B cell (primary cell): ENCODE data around the gene SPACA7. TPM values are rescaled to one million over a fixed set of nuclear protein-coding genes. Genes with fewer than 3 reads are reported as not detected.

Experiments used
- ATAC-seq: fragments of 200-7000 bp; cut with Tn5 transposase; one replicate; pipeline ENCODE4 v1.10.0; 2021; ENCODE audit warnings: low read depth, mild to moderate bottlenecking, moderate number of reproducible peaks, moderate library complexity
- CTCF ChIA-PET: fragments of 350-600 bp; sonication (Branson Sonifier 250); formaldehyde crosslinking; loops from one replicate; lab custom pipeline; 2021; ENCODE audit warnings: antibody characterized with exemption, inconsistent platforms; lab: Charles Lee
- POLR2A ChIA-PET: fragments of 350-600 bp; sonication (Branson Sonifier 250); formaldehyde crosslinking; loops from one replicate; lab custom pipeline; 2021; ENCODE audit warnings: antibody characterized with exemption; lab: Charles Lee
- DNase-seq: peaks from one replicate; pipeline ENCODE4 v3.0.0; 2013
- H2AFZ ChIP-seq: 2 replicates; pipeline ENCODE4 v1.6.1; 2012; ENCODE audit warnings: mild to moderate bottlenecking, low read depth, low read length; ENCODE audit not compliant: insufficient read depth, poor library complexity, severe bottlenecking
- H3K27ac ChIP-seq, 2 donors: 1 replicate in 1 of 2; 2 replicates in 1 of 2; pipeline ENCODE4 v1.5.1; 2012 to 2013; ENCODE audit warnings: low read length in 2 of 2, mild to moderate bottlenecking in 2 of 2, moderate library complexity in 1 of 2
- H3K27me3 ChIP-seq, 4 experiments: fragments of 200-600 bp in 1 of 4; sonication (generic) in 1 of 4; replicated peaks in 1 of 4; 1 replicate in 2 of 4; 2 replicates in 2 of 4; pipeline versions ENCODE4 v1.6.1 to v1.7.0; 2013 to 2016; ENCODE audit warnings: low read length in 3 of 4, mild to moderate bottlenecking in 2 of 4, mixed read lengths in 1 of 4, moderate library complexity in 1 of 4; ENCODE audit not compliant: insufficient read depth in 4 of 4, control insufficient read depth in 3 of 4; ENCODE audit errors: control extremely low read depth in 1 of 4
- H3K36me3 ChIP-seq, 2 experiments: replicated peaks in 1 of 2; 1 replicate in 1 of 2; 2 replicates in 1 of 2; pipeline versions ENCODE4 v1.6.1 to v1.7.1; 2013; ENCODE audit warnings: low read length in 1 of 2; ENCODE audit not compliant: insufficient read depth in 2 of 2, control insufficient read depth in 1 of 2; ENCODE audit errors: control extremely low read depth in 1 of 2, extremely low read depth in 1 of 2
- H3K4me1 ChIP-seq, 2 donors: fragments of 200-600 bp in 1 of 2; sonication (generic) in 1 of 2; 1 replicate in 1 of 2; 2 replicates in 1 of 2; pipeline versions ENCODE4 v1.5.1 to v1.6.1; 2013 to 2017; ENCODE audit warnings: low read length in 2 of 2; ENCODE audit not compliant: control insufficient read depth in 2 of 2, insufficient read depth in 2 of 2
- H3K4me2 ChIP-seq: replicated peaks from 2 replicates; pipeline ENCODE3; 2012; ENCODE audit warnings: mild to moderate bottlenecking, low read depth, low read length; ENCODE audit not compliant: poor library complexity, severe bottlenecking
- H3K4me3 ChIP-seq, 5 experiments: fragments of 200-600 bp in 1 of 5; sonication (generic) in 1 of 5; 1 replicate in 3 of 5; 2 replicates in 2 of 5; pipeline versions ENCODE4 v1.5.1 to v1.7.0; 2011 to 2016; ENCODE audit warnings: low read length in 4 of 5, mild to moderate bottlenecking in 4 of 5, low read depth in 2 of 5, control low read depth in 1 of 5, moderate library complexity in 1 of 5; ENCODE audit not compliant: insufficient read depth in 1 of 5; ENCODE audit errors: control extremely low read depth in 1 of 5, extremely low read depth in 1 of 5
- H3K79me2 ChIP-seq: fragments of 200-600 bp; sonication (generic); one replicate; pipeline ENCODE4 v1.6.0; 2016; ENCODE audit warnings: low read length; ENCODE audit not compliant: control insufficient read depth, insufficient read depth
- H3K9ac ChIP-seq: fragments of 200-600 bp; sonication (generic); 2 replicates; pipeline ENCODE4 v1.6.1; 2017; ENCODE audit warnings: mild to moderate bottlenecking, low read length, moderate library complexity
- H3K9me3 ChIP-seq, 3 donors: one replicate each; pipeline versions ENCODE4 v1.6.1 to v1.7.1; 2013; ENCODE audit warnings: low read length in 2 of 3; ENCODE audit not compliant: control insufficient read depth in 2 of 3, insufficient read depth in 1 of 3; ENCODE audit errors: control extremely low read depth in 1 of 3
- H4K20me1 ChIP-seq: 2 replicates; pipeline ENCODE4 v1.6.0; 2012; ENCODE audit warnings: mild to moderate bottlenecking, low read length; ENCODE audit not compliant: insufficient read depth, control insufficient read depth, poor library complexity, severe bottlenecking
- H3K27ac Mint-ChIP-seq: one replicate; pipeline ENCODE4 v1.8.0; 2021; ENCODE audit warnings: mixed read lengths
- H3K27me3 Mint-ChIP-seq: one replicate; pipeline ENCODE4 v1.8.0; 2021; ENCODE audit warnings: mixed read lengths
- H3K4me1 Mint-ChIP-seq: one replicate; pipeline ENCODE4 v1.8.0; 2021; ENCODE audit warnings: mixed read lengths
- H3K4me3 Mint-ChIP-seq: one replicate; pipeline ENCODE4 v1.8.0; 2021; ENCODE audit warnings: mixed read lengths
- H3K9me3 Mint-ChIP-seq: one replicate; pipeline ENCODE4 v1.8.0; 2022; ENCODE audit warnings: mixed read lengths; ENCODE audit not compliant: insufficient read depth
- CTCF ChIP-seq: fragments of 200-600 bp; IDR thresholded peaks from one replicate; pipeline ENCODE4 v1.8.0; 2022; ENCODE audit warnings: antibody characterized with exemption, mild to moderate bottlenecking
- EZH2 ChIP-seq: IDR thresholded peaks from 2 replicates; pipeline ENCODE4 v1.6.1; 2012; ENCODE audit warnings: borderline replicate concordance, low read depth, mild to moderate bottlenecking, moderate library complexity, low read length; ENCODE audit not compliant: insufficient read depth, poor library complexity, severe bottlenecking
- WGBS: methylation state at CpG from one replicate; pipeline ENCODE4 v1.1.5; 2013; ENCODE audit warnings: missing lambda C conversion rate; ENCODE audit not compliant: insufficient coverage; 5-methylcytosine and 5-hydroxymethylcytosine counted together
- intact Hi-C: fragments of 100-400 bp; cut with micrococcal nuclease; formaldehyde crosslinking; loops from one replicate; pipeline ENCODE4 v1.10.0; 2022
- polyA plus RNA-seq: library from polyadenylated mRNA; depleted of rRNA; stranded (reverse); fragments of >200 nt; gene quantifications from 2 replicates; pipeline ENCODE4 v1.2.3, GENCODE V29; 2012
- total RNA-seq, 2 donors: library from RNA; stranded (reverse); fragments of 120-200 nt in 1 of 2; gene quantifications; 1 replicate in 1 of 2; 2 replicates in 1 of 2; pipeline versions ENCODE4 v1.2.3 to v1.2.4, GENCODE V29; 2013 to 2022

SPACA7 gene
- total and polyA plus RNA-seq, 2 donors (not counting 1 experiment from before 2014, with no cell fraction given) = not detected

GRCh38 chr13:112453207-112453829, 77.2 kb downstream of the SPACA7 start:
- Mint-ChIP-seq H3K27me3 (peaks cover 2% of the 10 kb centered on the region), H3K9me3 (no peaks in the 10 kb centered on the region), H3K27ac (no peak overlapping the region), H3K4me1 (no peaks in the 10 kb centered on the region), H3K4me3 (no peak overlapping the region)
- intact Hi-C loops = no loop called here
- Histone ChIP-seq H4K20me1 (no peaks in the 10 kb centered on the region), H3K4me3 (no peak overlapping the region), H3K79me2 (no peaks in the 10 kb centered on the region), H3K9ac (no peak overlapping the region), H2AFZ (no peak overlapping the region), H3K27me3 (no peaks in the 10 kb centered on the region), H3K4me2 (no peak overlapping the region), H3K36me3 (no peaks in the 10 kb centered on the region), H3K27ac (no peak overlapping the region), H3K4me1 (no peaks in the 10 kb centered on the region), H3K9me3 (peaks cover 0 to 17% (median 0%) of the 10 kb centered on the region in 3 donors)
- no peak for TF ChIP-seq EZH2
- no peak for TF ChIP-seq CTCF
- ChIA-PET POLR2A (no interaction called here), CTCF (no interaction called here)
- ATAC-seq = no peak
- WGBS = 94% methylated on average over 32 of the region's 32 CpGs
- DNase-seq = no peak

- ATAC-seq = no peak
- H3K9me3 Mint-ChIP-seq = peaks cover 4% of the 10 kb centered on the region
- H3K4me3 ChIP-seq = no peak overlapping the region
- no peaks in the 10 kb centered on the region for H3K4me1 ChIP-seq
- H3K4me2 ChIP-seq = no peak overlapping the region
- no peaks in the 10 kb centered on the region for H3K4me1 Mint-ChIP-seq
- no peak overlapping the region for H3K27ac ChIP-seq
- 85% methylated on average over 30 of the region's 30 CpGs for WGBS
- no peaks in the 10 kb centered on the region for H3K27me3 ChIP-seq
- no peak overlapping the region for H2AFZ ChIP-seq
- no peaks in the 10 kb centered on the region for H4K20me1 ChIP-seq
- H3K9me3 ChIP-seq = peaks cover 0 to 17% (median 0%) of the 10 kb centered on the region in 3 donors
- no peak overlapping the region for H3K4me3 Mint-ChIP-seq
- POLR2A ChIA-PET = no interaction called here
- no peak for TF ChIP-seq EZH2
- TF ChIP-seq CTCF = no peak
- H3K27me3 Mint-ChIP-seq = no peaks in the 10 kb centered on the region
- H3K79me2 ChIP-seq = no peaks in the 10 kb centered on the region
- no peak for DNase-seq
- H3K9ac ChIP-seq = no peak overlapping the region
- H3K27ac Mint-ChIP-seq = no peak overlapping the region
- no peaks in the 10 kb centered on the region for H3K36me3 ChIP-seq
- CTCF ChIA-PET = no interaction called here
- intact Hi-C loops = no loop called here
Observed at GRCh38 chr13:112453874-112454647, 77.9 kb downstream of the SPACA7 start.
